Iris pigment epithelial cell (primary cell): ENCODE measurements around the gene DPF1.
"Not testable (repeated sequence)": the region's sequence is repeated elsewhere in the genome, so short reads cannot be mapped to it uniquely, and the experiment has no call there.

Experiments used
- DNase-seq: peaks from one replicate; pipeline ENCODE4 v3.0.0-alpha.2; 2011; ENCODE audit warnings: low read depth

Gene DPF1

GRCh38 chr19:38250821-38251563, 27.0 kb upstream of the DPF1 start:
- DNase-seq: no peak

GRCh38 chr19:38250428-38250820, 26.4 kb upstream of the DPF1 start:
- no peak for DNase-seq

- no peak for DNase-seq
Observed at GRCh38 chr19:38248421-38248820, 24.4 kb upstream of the DPF1 start.

DNA sequence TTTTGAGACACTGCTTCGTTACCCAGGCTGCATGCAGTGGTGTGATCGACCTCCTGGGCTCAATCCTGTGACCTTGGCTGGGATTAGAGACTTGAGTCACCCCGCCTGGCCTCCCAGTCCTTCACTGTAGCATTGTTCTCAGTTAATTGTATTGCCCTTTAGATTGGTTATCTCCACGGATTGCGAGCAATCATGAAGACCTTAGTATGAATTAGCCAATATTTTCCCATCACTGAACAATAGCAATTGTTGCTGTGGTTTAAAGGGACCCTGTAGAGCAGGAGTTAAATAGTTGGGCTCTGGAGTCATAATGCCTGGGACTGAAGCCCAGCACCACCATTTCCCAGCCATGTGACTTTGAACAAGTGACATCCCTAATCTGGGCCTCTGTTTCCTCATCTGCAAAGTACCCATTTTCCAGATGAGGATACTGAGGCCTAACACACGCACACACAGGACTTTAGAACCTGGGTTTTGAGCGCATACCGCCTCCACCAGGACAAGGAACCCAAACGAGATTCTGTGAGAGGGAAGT, 23.8 kb upstream of the DPF1 start:
- DNase-seq: no peak

- DNase-seq: no peak
Observed at GRCh38 chr19:38247126-38247525, 23.1 kb upstream of the DPF1 start.

GRCh38 chr19:38245826-38246498, 21.9 kb upstream of the DPF1 start:
- DNase-seq: peak; percentile 45

DNA sequence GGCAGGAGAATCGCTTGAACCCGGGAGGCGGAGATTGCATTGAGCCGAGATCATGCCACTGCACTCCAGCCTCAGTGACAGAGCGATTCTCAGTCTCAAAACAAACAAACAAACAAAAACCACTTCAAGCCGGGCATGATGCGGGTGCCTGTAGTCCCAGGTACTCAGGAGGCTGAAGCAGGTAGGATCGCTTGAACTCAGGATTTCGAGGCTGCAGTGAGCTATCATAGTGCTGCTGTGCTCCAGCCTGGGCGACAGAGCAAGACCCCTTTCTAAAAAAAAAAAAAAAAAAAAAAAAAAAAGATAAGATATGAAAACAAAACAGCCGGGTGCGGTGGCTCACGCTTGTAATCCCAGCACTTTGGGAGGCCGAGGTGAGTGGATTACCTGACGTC, 19.3 kb upstream of the DPF1 start:
- DNase-seq: no peak

DNA sequence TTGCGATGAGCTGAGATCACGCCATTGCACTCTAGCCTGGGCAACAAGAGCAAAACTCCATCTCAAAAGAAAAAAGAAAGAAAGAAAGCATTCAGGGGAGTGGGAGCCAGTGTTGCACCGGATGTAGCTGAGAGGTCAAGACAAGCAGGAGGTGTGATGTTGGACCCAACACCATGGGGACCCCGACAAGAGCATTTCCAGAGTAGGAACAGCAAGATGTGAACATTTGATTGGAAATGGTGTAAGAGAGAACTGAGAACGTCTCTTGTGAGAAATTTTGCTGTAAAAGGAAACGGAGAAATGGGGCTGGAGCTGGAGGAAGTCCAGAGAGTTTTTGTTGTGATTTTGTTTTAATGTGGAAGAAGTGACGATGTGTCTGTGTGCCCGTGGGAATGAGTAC, 15.8 kb upstream of the DPF1 start:
- no peak for DNase-seq

- no peak for DNase-seq
Observed at GRCh38 chr19:38234615-38235014, 10.6 kb upstream of the DPF1 start.

GRCh38 chr19:38233740-38234251, 9.8 kb upstream of the DPF1 start:
- peak; percentile 57 for DNase-seq

- no peak for DNase-seq
Observed at GRCh38 chr19:38231918-38232317, 7.9 kb upstream of the DPF1 start.

GRCh38 chr19:38230506-38231133, 6.6 kb upstream of the DPF1 start:
- not testable (repeated sequence) for DNase-seq

DNA sequence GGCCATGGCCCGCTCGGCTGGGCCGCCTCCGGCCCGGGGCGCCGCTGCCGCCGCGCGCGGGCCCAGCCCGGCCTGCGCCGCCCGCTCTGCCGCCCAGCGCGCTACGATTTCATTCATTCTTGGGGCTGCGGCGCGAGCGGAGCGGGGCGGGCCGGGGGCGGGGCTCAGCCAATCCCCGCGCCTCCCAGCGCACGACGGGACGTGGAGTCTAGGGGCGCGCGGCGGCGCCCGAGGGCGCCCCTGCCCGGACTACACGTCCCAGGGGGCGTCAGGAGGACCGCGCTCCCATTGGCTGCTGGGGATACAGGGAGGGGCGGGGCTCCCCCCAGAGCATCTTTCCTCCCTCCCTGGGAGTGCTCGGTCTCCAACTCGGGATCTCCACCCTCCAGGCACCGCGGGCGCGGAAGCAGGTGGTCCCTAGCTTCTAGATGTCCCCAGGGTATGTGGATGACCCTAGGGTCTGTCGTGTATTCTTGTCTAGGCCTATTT, 5.6 kb upstream of the DPF1 start:
- DNase-seq: peak; percentile 88

DNA sequence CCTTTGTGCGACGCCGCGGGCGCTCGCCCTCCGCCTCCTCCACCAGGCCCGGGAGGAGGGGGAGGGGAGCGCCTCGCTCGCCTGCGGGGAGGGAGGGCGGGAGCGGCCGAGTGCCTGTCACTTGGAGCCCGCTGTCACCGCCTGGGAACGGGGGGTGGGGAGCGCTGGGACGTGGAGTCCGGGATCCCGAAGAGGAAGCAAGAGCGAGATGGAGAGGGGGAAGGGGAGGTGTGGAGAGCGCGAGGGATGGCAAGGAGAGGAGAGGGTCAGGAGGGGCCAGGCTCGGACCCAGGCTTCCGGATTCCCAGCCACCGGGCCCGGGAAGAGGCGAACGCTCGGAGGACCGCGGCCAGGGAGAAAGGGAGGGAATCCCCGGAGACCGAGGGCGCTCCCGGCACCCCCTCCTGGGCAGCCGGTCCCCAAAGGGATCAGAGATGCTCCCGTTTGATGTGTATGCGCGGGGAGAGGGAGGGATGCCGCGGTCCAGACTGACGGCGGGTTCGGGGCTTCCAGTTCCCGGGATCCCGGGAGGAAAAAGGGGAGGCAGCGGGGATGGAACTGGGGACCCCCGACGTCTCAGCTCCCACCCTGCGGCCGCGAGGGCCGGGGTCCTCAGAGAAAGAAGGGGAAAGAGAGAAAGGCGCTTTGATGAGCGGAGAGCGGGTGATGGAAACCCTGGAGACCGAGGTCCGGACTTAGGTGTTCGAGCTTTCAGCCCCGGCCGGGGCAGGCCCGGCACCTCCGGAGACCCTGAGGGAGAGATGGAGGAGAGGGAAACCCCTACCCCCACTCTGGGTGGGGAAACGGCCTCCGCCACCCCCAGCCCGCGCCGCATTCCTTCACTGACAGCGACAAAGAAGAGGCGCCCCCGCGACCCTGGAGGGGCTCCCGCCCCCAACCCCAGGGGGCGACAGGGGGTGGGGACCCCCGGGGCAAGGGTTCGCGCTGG, 4.7 kb upstream of the DPF1 start:
- no peak for DNase-seq

- no peak for DNase-seq
Observed at GRCh38 chr19:38228005-38228377, 4.0 kb upstream of the DPF1 start.

DNA sequence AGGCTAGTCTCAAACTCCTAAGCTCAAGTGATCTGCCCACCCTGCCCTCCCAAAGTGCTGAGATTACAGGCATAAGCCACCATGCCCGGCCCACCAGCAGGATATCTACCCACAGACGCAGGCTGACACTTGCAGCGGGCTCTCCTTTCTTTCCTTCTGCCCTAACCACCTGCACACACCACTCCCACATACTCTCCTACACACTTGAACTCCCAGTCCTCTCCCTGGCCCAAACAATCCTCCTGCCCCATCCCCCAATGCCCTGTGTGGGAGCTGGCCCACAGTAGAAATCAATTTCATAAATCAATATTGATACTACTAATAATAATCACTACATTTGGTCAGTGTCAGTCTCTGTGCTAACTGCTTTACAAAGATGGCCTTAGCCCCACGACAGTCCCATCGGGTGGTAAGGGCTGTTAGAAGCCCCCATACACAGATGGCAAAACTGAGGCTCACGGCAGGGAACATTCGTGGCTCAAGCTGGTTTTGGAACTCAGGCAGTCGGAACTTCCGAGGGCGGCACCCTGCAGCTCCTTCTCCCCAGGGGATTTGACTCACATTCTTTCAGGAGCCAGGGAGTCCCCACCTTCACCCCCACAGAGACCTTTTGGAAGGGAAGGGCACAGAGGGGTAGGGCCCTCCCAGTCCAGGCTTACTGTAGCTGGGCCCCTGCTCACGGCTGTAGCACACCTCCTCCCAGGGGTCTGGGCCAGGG, 3.4 kb upstream of the DPF1 start:
- no peak for DNase-seq

- DNase-seq: not testable (repeated sequence)
Observed at GRCh38 chr19:38224863-38225218, 819 bp upstream of the DPF1 start.

GRCh38 chr19:38223617-38224013, 407 bp downstream of the DPF1 start:
- DNase-seq: no peak

GRCh38 chr19:38223119-38223523, 901 bp downstream of the DPF1 start:
- no peak for DNase-seq

GRCh38 chr19:38221919-38222830, 1.8 kb downstream of the DPF1 start:
- no peak for DNase-seq
